Measurements from ENCODE around the gene TRMT61A.

- TF ChIP-seq, protein P1, sequence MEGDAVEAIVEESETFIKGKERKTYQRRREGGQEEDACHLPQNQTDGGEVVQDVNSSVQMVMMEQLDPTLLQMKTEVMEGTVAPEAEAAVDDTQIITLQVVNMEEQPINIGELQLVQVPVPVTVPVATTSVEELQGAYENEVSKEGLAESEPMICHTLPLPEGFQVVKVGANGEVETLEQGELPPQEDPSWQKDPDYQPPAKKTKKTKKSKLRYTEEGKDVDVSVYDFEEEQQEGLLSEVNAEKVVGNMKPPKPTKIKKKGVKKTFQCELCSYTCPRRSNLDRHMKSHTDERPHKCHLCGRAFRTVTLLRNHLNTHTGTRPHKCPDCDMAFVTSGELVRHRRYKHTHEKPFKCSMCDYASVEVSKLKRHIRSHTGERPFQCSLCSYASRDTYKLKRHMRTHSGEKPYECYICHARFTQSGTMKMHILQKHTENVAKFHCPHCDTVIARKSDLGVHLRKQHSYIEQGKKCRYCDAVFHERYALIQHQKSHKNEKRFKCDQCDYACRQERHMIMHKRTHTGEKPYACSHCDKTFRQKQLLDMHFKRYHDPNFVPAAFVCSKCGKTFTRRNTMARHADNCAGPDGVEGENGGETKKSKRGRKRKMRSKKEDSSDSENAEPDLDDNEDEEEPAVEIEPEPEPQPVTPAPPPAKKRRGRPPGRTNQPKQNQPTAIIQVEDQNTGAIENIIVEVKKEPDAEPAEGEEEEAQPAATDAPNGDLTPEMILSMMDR (IDR thresholded peaks at IDR 0.05; ENCODE audit: extremely low read depth in 1 of 2, insufficient read depth in 1 of 2, low read depth in 1 of 2, low read length in 2 of 2) = no peak
- TF ChIP-seq EZH2 (IDR thresholded peaks at IDR 0.05; ENCODE audit: borderline replicate concordance, low read depth, low read length, severe bottlenecking) = no peak
- no peak for TF ChIP-seq POLR2A (IDR thresholded peaks at IDR 0.05; ENCODE audit: low read depth, low read length)
Measured at GRCh38 chr14:103538291-103539055, 9.5 kb downstream of the TRMT61A start.
